GM23248 (cell line): ENCODE data around the gene JPT1. TPM values are rescaled to one million over a fixed set of nuclear protein-coding genes. Genes with fewer than 3 reads are reported as not detected.

Experiments
- DNase-seq: peaks from one replicate; pipeline ENCODE4 v3.0.0-alpha.2; 2015
- H2AFZ ChIP-seq: fragments of 200-600 bp; sonication (generic); 2 replicates; pipeline ENCODE4 v1.6.1; 2016; ENCODE audit warnings: antibody characterized with exemption
- H3F3A ChIP-seq: fragments of 200-600 bp; sonication (generic); 2 replicates; pipeline ENCODE4 v1.6.1; 2016; ENCODE audit warnings: mild to moderate bottlenecking, antibody characterized with exemption, mixed run types; ENCODE audit not compliant: insufficient read depth
- H3K27ac ChIP-seq: fragments of 200-600 bp; sonication (generic); 2 replicates; pipeline ENCODE4 v1.5.1; 2016; ENCODE audit warnings: mild to moderate bottlenecking
- H3K27me3 ChIP-seq: fragments of 200-600 bp; sonication (generic); replicated peaks from 2 replicates; pipeline ENCODE4 v1.6.1; 2016; ENCODE audit warnings: mild to moderate bottlenecking; ENCODE audit not compliant: insufficient read depth
- H3K36me3 ChIP-seq: fragments of 200-600 bp; sonication (generic); 2 replicates; pipeline ENCODE4 v1.6.1; 2016; ENCODE audit warnings: low read depth, mild to moderate bottlenecking
- H3K4me1 ChIP-seq: fragments of 200-600 bp; sonication (generic); 2 replicates; pipeline ENCODE4 v1.6.1; 2016; ENCODE audit warnings: mild to moderate bottlenecking; ENCODE audit not compliant: insufficient read depth
- H3K4me2 ChIP-seq: fragments of 200-600 bp; sonication (generic); one replicate; pipeline ENCODE4 v1.6.1; 2016; ENCODE audit warnings: mild to moderate bottlenecking; ENCODE audit not compliant: unreplicated experiment
- H3K4me3 ChIP-seq: fragments of 200-600 bp; sonication (generic); 2 replicates; pipeline ENCODE4 v1.5.1; 2016; ENCODE audit warnings: mild to moderate bottlenecking
- H3K79me2 ChIP-seq: fragments of 200-600 bp; sonication (generic); 2 replicates; pipeline ENCODE4 v1.6.1; 2016; ENCODE audit warnings: mild to moderate bottlenecking; ENCODE audit not compliant: insufficient read depth
- H3K9ac ChIP-seq: fragments of 200-600 bp; sonication (generic); 2 replicates; pipeline ENCODE4 v1.6.1; 2016; ENCODE audit warnings: mild to moderate bottlenecking
- H3K9me2 ChIP-seq: fragments of 200-600 bp; sonication (generic); 2 replicates; pipeline ENCODE4 v1.6.1; 2016; ENCODE audit warnings: mixed run types, mild to moderate bottlenecking, moderate library complexity; ENCODE audit not compliant: insufficient read depth
- H3K9me3 ChIP-seq: fragments of 200-600 bp; sonication (generic); one replicate; pipeline ENCODE4 v1.6.1; 2017; ENCODE audit warnings: low read depth
- H4K20me1 ChIP-seq: fragments of 200-600 bp; sonication (generic); 2 replicates; pipeline ENCODE4 v1.6.0; 2016; ENCODE audit not compliant: insufficient read depth
- EZH2 ChIP-seq: fragments of 200-600 bp; sonication (generic); IDR thresholded peaks from 2 replicates; pipeline ENCODE4 v1.6.1; 2018; ENCODE audit warnings: antibody characterized with exemption, mild to moderate bottlenecking; ENCODE audit not compliant: insufficient read depth, poor library complexity, severe bottlenecking
- EZH2phosphoT487 ChIP-seq: fragments of 200-600 bp; sonication (generic); IDR thresholded peaks from 2 replicates; pipeline ENCODE4 v1.6.1; 2018; ENCODE audit warnings: antibody characterized with exemption, moderate library complexity, mild to moderate bottlenecking, low read depth; ENCODE audit not compliant: insufficient read depth
- WGBS, 2 experiments: methylation state at CpG; one replicate each; pipeline ENCODE4 v1.1.6; 2015 to 2017; ENCODE audit warnings: low lambda C conversion rate in 2 of 2, low coverage in 1 of 2; ENCODE audit errors: missing lambda C conversion rate in 2 of 2; 5-methylcytosine and 5-hydroxymethylcytosine counted together
- in situ Hi-C: fragments of 300-500 bp; cut with MboI; formaldehyde crosslinking; loops from 2 replicates; pipeline ENCODE4 v1.15.0; 2020
- polyA plus RNA-seq: library from polyadenylated mRNA; unstranded; fragments of >200 nt; fragmentation: Nextera tagmentation; extraction: Ambion mirVana; gene quantifications from 2 replicates; pipeline ENCODE4 v1.2.1, GENCODE V29; 2016
- small RNA-seq: library from RNA; depleted of rRNA; stranded (forward); fragments of <200 nt; gene quantifications from one replicate; pipeline ENCODE3, GENCODE V24; 2014; ENCODE audit warnings: low read depth, low replicate concordance
- total RNA-seq: library from RNA; depleted of rRNA; stranded (reverse); fragments of >200 nt; shearing (Covaris generic); gene quantifications from 2 replicates; pipeline ENCODE4 v1.2.3, GENCODE V29; 2014; rRNA removed

Gene JPT1
- total and polyA plus RNA-seq, 2 experiments from 2014 or later: 54.0 to 199 TPM

DNA sequence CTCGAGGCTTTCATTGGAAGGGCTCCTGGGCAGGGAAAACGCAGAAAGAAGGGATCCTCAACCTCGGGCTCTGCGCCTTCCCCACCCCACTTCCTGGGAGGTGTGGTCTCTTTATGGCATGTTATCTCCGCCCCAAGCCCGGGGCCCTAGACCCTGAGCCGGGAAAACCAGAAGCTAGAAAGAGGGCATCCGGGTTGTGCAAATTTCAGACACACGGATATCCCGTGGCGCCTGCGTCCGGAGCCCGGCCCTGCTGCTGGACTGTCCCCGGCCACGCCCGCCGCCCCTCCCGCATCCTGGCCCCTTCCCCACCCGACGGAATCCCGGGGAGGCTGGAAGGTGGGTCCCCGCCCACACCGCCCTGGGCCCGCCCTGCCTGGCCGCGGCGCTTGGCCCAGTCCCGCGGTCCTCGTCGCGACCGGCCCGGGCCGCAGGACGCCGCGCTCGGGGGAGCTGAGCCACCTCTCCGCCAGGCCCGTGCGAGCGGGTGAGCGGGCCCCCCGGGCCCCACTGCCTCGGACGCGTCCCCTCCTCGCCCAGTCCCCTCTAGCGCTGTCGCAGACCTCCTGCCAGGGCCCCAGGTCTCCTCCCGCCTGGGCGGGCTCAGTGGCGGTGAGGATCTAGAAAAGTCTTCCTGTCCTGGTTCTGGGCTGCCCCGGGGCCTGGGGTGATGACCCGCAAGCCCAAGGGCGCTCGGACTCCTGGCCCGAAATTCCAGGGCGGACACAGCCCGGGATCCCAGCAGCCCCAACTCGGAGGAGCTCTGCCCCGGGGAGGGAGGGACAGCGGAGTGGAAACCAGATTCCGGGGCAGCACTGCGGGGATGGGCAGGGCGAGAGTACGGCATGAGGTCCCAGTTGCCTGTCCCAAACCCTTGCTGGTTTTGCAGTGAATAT is 66.5 kb downstream of the JPT1 start, which contains the start of gene SLC16A5:
Gene SLC16A5, plus strand, starts transcription at position 397 of the 896 bp plus-strand sequence. CDS start 5,683 bp downstream, outside the sequence.
- no peaks in the 10 kb centered on the region for H3K79me2 ChIP-seq
- H4K20me1 ChIP-seq: no peaks in the 10 kb centered on the region
- in situ Hi-C loops: no loop called here
- H3K4me3 ChIP-seq: peak within 1 kb of the TSS; percentile 76
- H3K36me3 ChIP-seq: no peaks in the 10 kb centered on the region
- no peaks in the 10 kb centered on the region for H3K27me3 ChIP-seq
- peak within 1 kb of the TSS; percentile 45 for H3K27ac ChIP-seq
- H3K4me2 ChIP-seq: peak within 1 kb of the TSS; percentile 78
- no peaks in the 10 kb centered on the region for H3F3A ChIP-seq
- peak within 1 kb of the TSS; percentile 88 for H2AFZ ChIP-seq
- H3K4me1 ChIP-seq: peaks cover 9% of the 10 kb centered on the region
- DNase-seq: peak; percentile 74
- H3K9ac ChIP-seq: peak within 1 kb of the TSS; percentile 82
- WGBS, 2 experiments: 16 to 22% methylated on average over 28 to 59 of the region's 69 CpGs
- TF ChIP-seq EZH2: no peak
- TF ChIP-seq EZH2phosphoT487: no peak
- no peaks in the 10 kb centered on the region for H3K9me2 ChIP-seq
- no peaks in the 10 kb centered on the region for H3K9me3 ChIP-seq

DNA sequence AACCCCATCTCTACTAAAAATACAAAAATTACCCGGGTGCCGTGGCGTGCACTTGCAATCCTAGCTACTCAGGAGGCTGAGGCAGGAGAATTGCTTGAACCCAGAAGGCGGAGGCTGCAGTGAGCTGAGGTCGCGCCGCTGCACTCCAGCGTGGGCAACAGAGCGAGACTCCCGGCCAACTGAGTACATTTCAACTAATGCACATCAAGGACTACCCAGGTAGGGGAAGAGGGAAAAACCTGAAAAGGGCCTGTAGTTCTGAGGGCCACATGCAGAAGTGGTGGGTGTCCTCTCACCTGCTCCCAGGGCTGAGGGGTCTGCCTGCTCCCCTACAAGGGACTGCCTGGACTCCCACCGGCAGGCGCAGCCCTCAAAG is 67.1 kb downstream of the JPT1 start:
- in situ Hi-C loops: no loop called here
- Histone ChIP-seq H3K9me2 (no peaks in the 10 kb centered on the region), H3K36me3 (no peaks in the 10 kb centered on the region), H4K20me1 (no peaks in the 10 kb centered on the region), H3K27me3 (no peaks in the 10 kb centered on the region), H3K4me2 (peak overlapping the region; percentile 78), H3K9ac (peak overlapping the region; percentile 82), H3K9me3 (no peaks in the 10 kb centered on the region), H2AFZ (peak overlapping the region; percentile 88), H3K4me3 (peak overlapping the region; percentile 76), H3F3A (no peaks in the 10 kb centered on the region), H3K27ac (peak overlapping the region; percentile 45; the same call in 1 of the 2 replicates), H3K4me1 (peaks cover 9% of the 10 kb centered on the region), H3K79me2 (no peaks in the 10 kb centered on the region)
- no peak for DNase-seq
- 74% methylated on average over 12 of the region's 12 CpGs for WGBS, 2 experiments
- no peak for TF ChIP-seq EZH2
- no peak for TF ChIP-seq EZH2phosphoT487

DNA sequence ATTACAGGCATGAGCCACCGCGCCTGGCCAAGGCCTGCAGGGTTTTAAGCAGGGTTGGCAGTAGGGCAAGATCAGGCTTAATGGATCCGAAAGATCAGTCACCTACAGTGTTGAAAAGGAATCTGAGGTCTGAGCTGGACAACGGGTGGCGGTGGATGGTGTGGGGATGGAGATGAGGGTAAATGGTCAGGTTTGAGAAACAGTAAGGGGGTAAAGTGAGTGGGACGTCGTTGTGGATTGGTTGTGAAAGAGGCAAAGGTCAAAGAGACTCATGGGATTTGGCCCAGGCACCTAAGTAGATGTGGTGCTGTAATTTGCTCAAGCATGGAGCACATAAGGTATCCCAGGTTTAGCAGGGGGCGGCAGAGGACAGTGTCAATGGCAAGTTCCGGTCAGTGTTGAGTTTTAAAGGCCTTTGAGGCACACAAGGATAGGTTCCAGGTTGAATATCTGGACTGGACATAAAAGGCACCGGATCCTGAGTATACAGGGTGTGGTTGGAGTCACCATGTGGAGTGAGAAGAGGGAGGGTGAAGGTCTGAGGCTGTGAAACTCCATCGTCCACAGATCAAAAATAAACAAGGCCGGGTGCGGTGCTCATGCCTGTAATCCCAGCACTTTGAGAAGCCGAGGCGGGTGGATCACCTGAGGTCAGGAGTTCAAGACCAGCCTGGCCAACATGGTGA is 67.7 kb downstream of the JPT1 start:
- H4K20me1 ChIP-seq: no peaks in the 10 kb centered on the region
- no peaks in the 10 kb centered on the region for H3K36me3 ChIP-seq
- H3K9me2 ChIP-seq: no peaks in the 10 kb centered on the region
- no peak overlapping the region for H3K27ac ChIP-seq
- H3F3A ChIP-seq: no peaks in the 10 kb centered on the region
- WGBS, 2 experiments: 90 to 97% methylated on average over 14 to 15 of the region's 15 CpGs
- no peak overlapping the region for H3K4me3 ChIP-seq
- no peaks in the 10 kb centered on the region for H3K27me3 ChIP-seq
- no peak for DNase-seq
- TF ChIP-seq EZH2: no peak
- TF ChIP-seq EZH2phosphoT487: no peak
- no peaks in the 10 kb centered on the region for H3K79me2 ChIP-seq
- no peaks in the 10 kb centered on the region for H3K9me3 ChIP-seq
- in situ Hi-C loops: no loop called here
- no peak overlapping the region for H3K9ac ChIP-seq
- H3K4me2 ChIP-seq: no peak overlapping the region
- H3K4me1 ChIP-seq: peaks cover 9% of the 10 kb centered on the region
- H2AFZ ChIP-seq: no peak overlapping the region

Small RNAs within 50 kb of the gene (small RNA-seq; reads per million reads assigned to genes)
- gene RF00019: not detected

Other genes starting within 250 kb of the JPT1 start
- gene USH1G, start 231.3 kb downstream of the JPT1 start, total RNA-seq: not detected in 2 replicates
- not detected in 2 replicates for gene USH1G, start 231.3 kb downstream of the JPT1 start, polyA plus RNA-seq
- gene OTOP2, start 230.2 kb downstream of the JPT1 start, total RNA-seq: not detected in 2 replicates
- not detected in 2 replicates for gene OTOP2, start 230.2 kb downstream of the JPT1 start, polyA plus RNA-seq
- gene OTOP3, start 218.6 kb downstream of the JPT1 start, total RNA-seq: not detected in 2 replicates
- not detected in 2 replicates for gene OTOP3, start 218.6 kb downstream of the JPT1 start, polyA plus RNA-seq
- not detected in 2 replicates for gene HID1, start 181.8 kb downstream of the JPT1 start, total RNA-seq
- not detected in 2 replicates for gene HID1, start 181.8 kb downstream of the JPT1 start, polyA plus RNA-seq
- gene CDR2L, start 166.9 kb downstream of the JPT1 start, total RNA-seq: 23.9 and 31.4 TPM in 2 replicates
- gene CDR2L, start 166.9 kb downstream of the JPT1 start, polyA plus RNA-seq: 18.0 and 18.4 TPM in 2 replicates
- gene MRPL58, start 141.8 kb downstream of the JPT1 start, total RNA-seq: 35.6 and 52.4 TPM in 2 replicates
- 41.5 TPM in 2 replicates for gene MRPL58, start 141.8 kb downstream of the JPT1 start, polyA plus RNA-seq
- 215 and 287 TPM in 2 replicates for gene ATP5PD, start 107.5 kb downstream of the JPT1 start, total RNA-seq
- gene ATP5PD, start 107.5 kb downstream of the JPT1 start, polyA plus RNA-seq: 511 and 522 TPM in 2 replicates
- gene KCTD2, start 107.3 kb downstream of the JPT1 start, total RNA-seq: 19.9 and 25.5 TPM in 2 replicates
- 6.5 and 7.7 TPM in 2 replicates for gene KCTD2, start 107.3 kb downstream of the JPT1 start, polyA plus RNA-seq
- 10.6 and 11.1 TPM in 2 replicates for gene SLC16A5, start 66.6 kb downstream of the JPT1 start, total RNA-seq
- gene SLC16A5, start 66.6 kb downstream of the JPT1 start, polyA plus RNA-seq: 4.8 and 5.4 TPM in 2 replicates
- 1.3 and 3.8 TPM in 2 replicates for gene ARMC7, start 44.5 kb downstream of the JPT1 start, total RNA-seq
- gene ARMC7, start 44.5 kb downstream of the JPT1 start, polyA plus RNA-seq: 9.8 and 11.3 TPM in 2 replicates
- gene NT5C, start 22.8 kb downstream of the JPT1 start, total RNA-seq: 51.5 and 60.8 TPM in 2 replicates
- 66.5 and 67.9 TPM in 2 replicates for gene NT5C, start 22.8 kb downstream of the JPT1 start, polyA plus RNA-seq
- 70.8 and 86.5 TPM in 2 replicates for gene SUMO2, start 28.4 kb upstream of the JPT1 start, total RNA-seq
- gene SUMO2, start 28.4 kb upstream of the JPT1 start, polyA plus RNA-seq: 465 and 472 TPM in 2 replicates
- 13.4 and 26.2 TPM in 2 replicates for gene NUP85, start 51.2 kb upstream of the JPT1 start, total RNA-seq
- gene NUP85, start 51.2 kb upstream of the JPT1 start, polyA plus RNA-seq: 31.4 and 44.0 TPM in 2 replicates
- gene GGA3, start 107.1 kb upstream of the JPT1 start, total RNA-seq: 5.9 and 12.1 TPM in 2 replicates
- 15.2 and 16.0 TPM in 2 replicates for gene GGA3, start 107.1 kb upstream of the JPT1 start, polyA plus RNA-seq
- gene MRPS7, start 107.4 kb upstream of the JPT1 start, total RNA-seq: 34.8 and 41.6 TPM in 2 replicates
- 87.6 and 87.8 TPM in 2 replicates for gene MRPS7, start 107.4 kb upstream of the JPT1 start, polyA plus RNA-seq
- gene MIF4GD, start 116.7 kb upstream of the JPT1 start, total RNA-seq: 10.7 and 33.1 TPM in 2 replicates
- 14.1 and 14.4 TPM in 2 replicates for gene MIF4GD, start 116.7 kb upstream of the JPT1 start, polyA plus RNA-seq
- 6.2 and 16.9 TPM in 2 replicates for gene SLC25A19, start 134.9 kb upstream of the JPT1 start, total RNA-seq
- 6.7 and 6.8 TPM in 2 replicates for gene SLC25A19, start 134.9 kb upstream of the JPT1 start, polyA plus RNA-seq